GM19467 (cell line): ENCODE data around the gene PASD1.

ENCODE experiments used
- ATAC-seq: cut with Tn5 transposase; IDR thresholded peaks from one replicate; pipeline ENCODE4 v1.9.1; 2021; ENCODE audit warnings: mild to moderate bottlenecking, moderate library complexity; ENCODE audit not compliant: unreplicated experiment

PASD1 gene

DNA sequence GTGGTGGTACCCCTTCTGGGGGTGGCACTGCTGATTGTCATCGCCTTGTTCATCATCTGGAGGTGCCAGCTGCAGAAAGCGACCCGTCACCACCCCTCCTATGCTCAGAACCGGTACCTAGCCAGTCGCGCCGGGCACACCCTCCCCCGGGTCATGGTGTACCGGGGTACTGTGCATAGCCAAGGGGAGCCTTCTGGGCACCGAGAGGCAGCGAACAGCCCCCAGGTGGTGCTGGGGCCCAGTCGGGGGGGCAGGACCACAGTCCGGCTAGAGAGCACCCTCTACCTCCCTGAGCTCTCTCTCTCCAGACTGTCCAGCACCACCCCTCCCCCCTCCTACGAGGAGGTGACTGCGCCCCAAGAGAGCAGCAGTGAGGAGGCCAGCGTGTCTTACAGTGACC lies 137.1 kb downstream of the PASD1 start:
- ATAC-seq: no peak

- no peak for ATAC-seq
Observed at GRCh38 chrX:151701071-151701470, 137.6 kb downstream of the PASD1 start.

DNA sequence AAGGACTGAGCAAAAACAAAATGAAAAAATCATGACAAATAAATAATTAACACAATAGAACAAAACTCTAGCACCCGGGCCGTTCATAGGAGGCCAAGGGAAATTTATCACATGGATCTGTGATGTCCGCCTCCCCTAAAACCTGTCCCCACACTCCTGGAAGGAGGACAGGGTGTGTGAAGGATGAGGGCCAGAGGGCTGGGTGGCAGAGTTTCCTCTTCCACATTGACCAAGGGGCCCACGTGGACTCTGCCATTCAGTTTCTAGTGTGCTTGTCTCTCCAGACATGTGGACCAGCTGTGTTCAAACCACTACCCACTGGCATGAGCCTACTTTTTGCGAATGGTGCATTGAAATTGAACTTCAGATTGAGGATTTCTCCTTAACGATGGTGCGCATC lies 138.1 kb downstream of the PASD1 start:
- no peak for ATAC-seq

DNA sequence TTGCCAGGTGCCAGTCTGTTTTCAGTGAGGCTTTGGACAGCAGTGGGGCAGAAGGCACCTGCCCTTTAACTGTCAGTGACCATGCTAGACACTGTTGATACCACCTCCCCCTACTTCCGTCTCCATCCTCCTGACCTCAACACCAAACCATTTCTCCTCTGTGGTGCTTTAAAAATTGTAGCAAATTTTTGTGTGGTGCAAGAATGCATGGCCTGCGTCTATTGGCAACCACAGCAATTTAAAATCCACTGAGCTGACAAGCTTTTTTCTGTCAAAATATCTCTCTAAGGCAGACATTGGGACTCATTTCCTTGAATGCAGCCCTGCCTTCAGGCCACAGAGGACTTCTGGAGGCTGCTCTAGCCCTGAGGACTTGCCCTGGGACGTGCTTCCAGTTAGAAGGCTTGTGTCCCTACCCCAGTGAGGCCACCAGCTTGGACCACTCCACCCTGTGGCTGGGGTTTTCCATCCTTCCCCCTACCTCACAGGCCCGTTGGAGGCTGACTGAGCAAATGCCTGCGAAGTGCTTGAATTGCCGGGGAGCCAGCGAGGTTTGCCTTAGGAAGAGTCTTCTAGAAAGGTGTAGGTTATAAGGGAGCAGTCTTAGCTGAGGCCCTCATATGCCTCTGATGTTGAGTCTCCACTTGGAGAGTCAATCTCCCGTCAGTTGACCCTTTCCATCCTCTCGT lies 138.7 kb downstream of the PASD1 start:
- ATAC-seq: no peak

DNA sequence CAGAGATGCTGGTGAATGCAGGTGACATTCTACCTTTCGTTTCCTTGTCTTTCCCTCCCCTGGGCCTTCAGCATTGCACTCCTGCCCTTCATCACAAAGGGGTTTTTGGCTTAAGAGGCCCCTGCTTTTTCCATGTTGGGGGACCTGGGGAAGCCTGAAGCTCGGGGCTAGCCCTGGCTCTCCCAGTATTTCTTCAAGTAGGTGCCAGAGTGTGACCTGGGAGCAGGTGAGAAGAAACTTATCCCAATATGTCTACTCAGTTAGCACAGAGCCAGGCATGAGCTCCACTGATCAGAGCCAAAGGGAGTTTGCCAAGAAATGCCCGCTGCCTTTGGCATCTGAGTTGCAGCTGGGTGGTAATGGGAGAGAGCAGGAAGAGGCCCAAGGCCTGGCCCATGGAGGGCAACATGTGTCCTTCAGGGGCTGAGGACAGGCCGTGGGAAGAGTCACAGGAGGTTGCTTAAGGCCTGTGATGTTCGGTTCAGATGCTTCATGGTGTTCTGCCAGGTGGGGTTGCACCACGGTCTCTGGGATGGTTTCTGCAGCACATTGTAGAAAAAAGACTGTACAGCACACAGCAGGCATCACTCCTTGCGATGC lies 139.4 kb downstream of the PASD1 start:
- ATAC-seq: no peak

DNA sequence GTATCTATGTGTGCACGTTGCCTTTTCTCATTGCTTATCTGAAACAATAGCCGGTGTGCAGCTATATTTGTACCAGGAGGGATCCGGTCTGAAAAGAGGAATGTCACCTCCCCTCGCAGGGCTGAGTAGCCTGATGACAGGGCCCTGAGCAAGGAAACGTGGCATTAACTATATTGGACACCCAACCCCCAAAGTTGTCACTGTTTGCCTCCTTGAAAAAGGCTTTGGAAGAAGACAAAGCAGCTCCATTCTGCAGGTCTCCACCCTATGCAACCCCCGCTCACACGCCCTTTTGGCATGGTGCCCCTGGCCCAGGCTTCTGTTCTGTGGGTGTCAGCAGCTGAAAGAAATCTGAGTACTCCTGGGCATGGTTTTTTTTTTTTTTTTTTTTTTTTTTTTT lies 140.0 kb downstream of the PASD1 start:
- no peak for ATAC-seq

- no peak for ATAC-seq
Observed at GRCh38 chrX:151704041-151704663, 140.7 kb downstream of the PASD1 start.

GRCh38 chrX:151708821-151709220 lies 145.3 kb downstream of the PASD1 start:
- ATAC-seq: no peak

DNA sequence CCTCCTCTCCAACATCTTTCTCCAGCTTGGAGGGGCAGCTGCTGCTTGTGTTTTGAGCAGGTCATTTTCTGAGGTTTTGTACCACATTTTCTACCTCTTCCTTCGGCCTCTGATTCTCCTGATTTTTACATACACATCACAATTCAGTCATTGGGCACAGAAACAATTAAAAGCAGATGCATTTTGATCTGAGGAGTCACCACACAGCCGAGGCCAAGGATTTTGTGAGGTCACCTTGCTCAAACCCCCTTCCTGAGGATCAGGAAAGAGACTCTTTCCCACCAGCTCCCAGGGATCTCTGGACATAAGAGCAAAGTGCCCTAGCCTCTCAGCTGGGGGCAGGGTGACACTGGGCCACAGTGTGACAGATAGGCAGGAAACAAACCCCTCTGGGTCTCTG lies 147.0 kb downstream of the PASD1 start:
- no peak for ATAC-seq

DNA sequence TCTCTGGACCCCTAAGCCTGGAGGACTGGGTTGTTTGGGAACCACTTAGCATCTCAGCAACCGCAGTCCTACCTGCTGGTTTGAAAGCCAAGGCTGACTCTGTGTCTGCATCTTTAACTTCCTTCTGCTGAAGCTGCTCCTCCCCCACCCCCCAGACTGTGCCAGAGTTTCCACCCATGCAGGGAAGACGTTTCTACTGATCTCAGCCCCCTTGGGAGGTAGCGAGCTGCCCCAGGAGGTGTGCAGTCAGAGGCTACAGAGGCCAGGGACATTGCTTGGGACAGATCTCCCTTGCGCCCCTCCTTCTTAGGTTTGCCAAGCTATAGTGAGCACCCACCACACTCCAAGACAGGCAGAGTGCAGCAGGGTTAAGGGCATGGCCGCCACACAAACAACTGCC lies 147.7 kb downstream of the PASD1 start:
- no peak for ATAC-seq

DNA sequence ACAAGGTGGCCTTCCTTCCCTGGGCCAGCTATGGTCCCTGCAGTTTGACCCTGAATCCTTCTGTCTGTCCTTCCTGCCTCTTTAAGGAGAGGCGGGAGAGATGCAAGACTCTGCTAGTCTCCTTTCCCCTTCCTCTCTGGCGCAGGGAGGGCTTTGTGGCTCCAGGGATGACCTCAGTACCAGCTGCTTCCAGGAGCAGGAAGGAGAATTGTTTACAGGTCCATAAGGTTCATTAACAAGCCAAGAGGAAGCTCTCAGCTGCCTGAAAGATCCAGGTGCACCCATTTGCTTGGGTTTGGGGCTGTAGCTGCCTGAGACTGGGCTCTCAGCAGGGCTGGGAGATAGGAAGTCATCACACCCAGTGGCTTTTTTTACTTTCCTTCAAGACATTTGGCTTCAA lies 148.3 kb downstream of the PASD1 start:
- no peak for ATAC-seq

DNA sequence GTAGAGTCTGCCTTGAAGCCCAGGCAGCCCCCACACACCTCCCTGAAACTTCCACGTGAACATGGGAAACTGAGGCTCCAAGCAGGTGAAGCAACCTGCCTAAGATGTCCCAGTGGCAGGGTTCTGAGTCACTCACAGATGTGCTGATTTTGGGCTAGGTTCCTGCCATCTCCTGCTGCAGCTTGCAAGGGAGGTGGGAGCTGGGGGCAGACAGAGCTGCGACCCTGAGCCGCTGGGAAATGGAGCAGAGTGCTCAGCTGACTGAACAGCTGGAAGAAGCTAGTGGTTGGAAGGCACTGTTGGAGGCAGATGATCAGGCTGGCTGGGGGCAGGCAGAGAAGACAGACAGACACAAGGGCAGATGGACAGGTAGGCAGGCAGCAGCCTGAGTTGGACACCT lies 148.8 kb downstream of the PASD1 start:
- ATAC-seq: no peak

- ATAC-seq: peak; percentile 52
Observed at GRCh38 chrX:151713849-151714248, 150.4 kb downstream of the PASD1 start.

DNA sequence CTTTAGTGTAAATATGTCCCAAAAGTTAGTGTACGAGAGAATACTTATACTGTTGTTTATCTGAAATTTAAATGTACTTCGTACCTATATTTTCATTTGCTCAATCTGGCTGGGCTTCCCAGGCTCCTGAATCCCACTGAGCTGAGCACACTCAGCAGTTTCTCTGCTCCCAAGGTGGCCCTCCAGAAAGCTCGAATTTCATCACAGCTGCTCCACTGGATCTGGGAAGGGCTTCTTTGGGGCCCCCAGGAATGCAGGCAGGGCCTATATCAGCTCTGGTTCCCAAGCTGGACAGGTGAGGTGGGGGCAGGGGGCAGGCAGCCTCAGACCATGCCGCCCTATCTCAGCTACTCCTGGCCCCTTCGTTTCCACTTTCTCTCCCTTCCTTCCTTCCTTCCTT lies 150.9 kb downstream of the PASD1 start:
- ATAC-seq: no peak

DNA sequence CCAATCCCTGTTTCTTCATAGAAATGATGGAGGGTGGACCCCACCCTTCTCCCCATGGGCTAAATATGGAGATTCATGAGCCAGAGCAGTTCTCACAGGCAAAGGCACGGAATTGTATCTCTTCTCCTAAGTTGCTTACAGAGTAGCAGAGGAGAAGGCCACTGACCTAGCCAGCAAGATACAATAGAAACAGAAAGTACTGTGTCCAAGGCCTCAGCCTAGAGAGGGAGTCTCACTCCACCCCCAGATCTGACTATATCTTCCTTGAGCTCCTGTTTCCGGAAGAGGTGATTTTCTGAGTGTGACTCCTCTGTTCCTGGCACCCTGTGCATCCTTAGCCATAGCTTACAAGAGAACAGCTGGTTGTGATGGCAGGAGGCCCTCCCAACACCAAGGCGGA lies 152.3 kb downstream of the PASD1 start, which contains the start of gene FATE1:
Gene FATE1, plus strand, starts transcription at position 284 of the 400 bp plus-strand sequence. Its CDS starts 85 bp downstream, at position 369.
- no peak for ATAC-seq

GRCh38 chrX:151722241-151722846 lies 158.9 kb downstream of the PASD1 start:
- no peak for ATAC-seq

- ATAC-seq: no peak
Observed at GRCh38 chrX:151723156-151723760, 159.8 kb downstream of the PASD1 start.

DNA sequence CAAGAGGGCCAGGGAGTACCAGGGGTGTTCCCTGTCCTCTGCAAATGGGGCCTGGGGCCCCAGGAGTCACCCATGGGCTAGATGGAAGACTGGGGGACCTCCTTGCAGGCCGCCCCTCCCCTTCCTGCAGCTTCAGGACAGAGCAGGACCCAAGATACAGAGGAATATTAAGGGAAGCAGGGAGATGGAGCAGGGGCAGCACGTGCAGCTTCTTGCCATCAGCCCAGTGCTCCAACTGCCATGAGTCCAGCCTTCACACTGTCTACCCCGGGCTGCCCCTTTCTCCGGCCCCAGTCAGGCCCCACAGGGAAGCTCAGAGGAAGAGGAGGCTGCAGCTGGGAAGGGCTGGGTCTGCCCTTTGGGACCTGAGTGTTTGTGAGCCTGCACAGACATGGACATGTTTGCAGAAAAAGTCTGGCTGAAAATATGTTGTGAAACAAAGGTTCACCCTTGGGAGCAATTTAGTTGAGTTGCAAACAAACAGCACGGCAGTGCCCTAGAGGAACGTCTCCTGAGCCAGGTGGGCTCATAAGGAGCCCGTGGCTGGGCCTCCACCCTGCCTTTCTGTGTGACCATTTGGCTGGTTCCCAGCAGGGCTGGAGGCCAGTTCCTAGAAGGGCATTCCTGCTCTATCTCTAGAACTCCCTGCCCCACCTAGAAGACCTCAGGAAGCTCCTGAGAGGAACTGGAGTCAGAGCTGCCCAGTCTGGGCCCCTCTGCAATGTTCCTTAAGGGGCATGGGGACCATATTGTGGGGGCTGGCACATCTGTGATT lies 161.3 kb downstream of the PASD1 start:
- ATAC-seq: no peak

DNA sequence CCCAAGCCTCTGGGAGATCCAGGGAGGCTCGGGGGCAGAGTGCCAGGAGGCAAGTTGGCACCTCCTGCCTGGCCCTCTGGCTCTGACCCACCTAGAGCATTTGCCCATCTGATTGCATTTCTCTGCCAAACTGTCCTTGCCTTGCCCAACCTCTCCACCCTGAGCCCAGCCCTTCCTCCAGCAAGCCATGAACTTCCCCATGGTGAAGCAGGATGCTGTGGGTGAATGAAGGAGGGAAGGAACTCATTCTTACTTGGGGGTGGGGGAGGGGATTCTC lies 161.8 kb downstream of the PASD1 start:
- no peak for ATAC-seq
